ENCODE data around the gene CTAG1A.
"Not testable (repeated sequence)": the region's sequence is repeated elsewhere in the genome, so short reads cannot be mapped to it uniquely, and the experiment has no call there.

The CTAG1A gene

GRCh38 chrX:154575076-154575475 is 9.9 kb upstream of the CTAG1A start:
- DNase-seq, result not testable (repeated sequence)

DNA sequence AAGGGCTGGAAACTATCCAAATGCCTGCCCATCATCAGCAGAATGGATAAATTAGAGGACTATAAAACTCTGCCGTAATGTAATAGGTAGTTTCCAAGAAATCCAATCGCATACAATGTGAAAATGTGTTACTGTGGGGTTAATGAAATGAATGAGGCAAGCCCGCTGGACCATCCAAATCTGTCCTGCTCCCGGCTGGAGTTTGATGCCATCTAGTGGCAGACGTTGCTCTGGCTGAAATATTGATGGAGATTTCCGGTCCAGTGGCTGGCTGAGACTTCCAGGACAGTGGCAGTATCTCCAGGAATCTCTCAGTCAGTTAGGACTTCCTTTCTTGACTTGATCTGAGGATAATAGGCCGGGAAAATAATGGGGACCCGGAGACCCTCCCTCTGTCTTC is 1.9 kb upstream of the CTAG1A start:
- not testable (repeated sequence) for DNase-seq

- not testable (repeated sequence) for DNase-seq
These were observed 5.5 kb downstream of the CTAG1A start for GRCh38 chrX:154590415-154590814.

GRCh38 chrX:154592505-154592904 is 7.6 kb downstream of the CTAG1A start:
- DNase-seq, result no peak

DNA sequence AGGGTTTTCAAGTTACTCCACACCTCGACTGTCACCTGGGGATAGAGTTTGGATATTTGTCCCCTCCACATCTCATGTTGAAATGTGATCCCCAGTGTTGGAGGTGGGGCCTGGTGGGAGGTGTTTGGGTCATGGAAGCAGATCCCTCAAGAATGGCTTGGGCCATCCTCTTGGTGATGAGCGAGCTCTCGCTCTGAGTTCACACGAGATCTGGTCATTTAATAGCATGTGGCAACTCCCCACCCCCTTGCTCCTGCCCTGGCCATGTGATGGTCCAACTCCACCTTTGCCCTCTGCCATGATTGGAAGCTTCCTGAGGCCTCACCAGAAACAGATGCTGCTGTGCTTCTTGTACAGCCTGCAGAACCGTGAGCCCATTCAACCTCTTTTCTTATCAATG is 8.3 kb downstream of the CTAG1A start:
- no peak for DNase-seq

GRCh38 chrX:154594491-154594890 is 9.6 kb downstream of the CTAG1A start:
- no peak for DNase-seq

DNA sequence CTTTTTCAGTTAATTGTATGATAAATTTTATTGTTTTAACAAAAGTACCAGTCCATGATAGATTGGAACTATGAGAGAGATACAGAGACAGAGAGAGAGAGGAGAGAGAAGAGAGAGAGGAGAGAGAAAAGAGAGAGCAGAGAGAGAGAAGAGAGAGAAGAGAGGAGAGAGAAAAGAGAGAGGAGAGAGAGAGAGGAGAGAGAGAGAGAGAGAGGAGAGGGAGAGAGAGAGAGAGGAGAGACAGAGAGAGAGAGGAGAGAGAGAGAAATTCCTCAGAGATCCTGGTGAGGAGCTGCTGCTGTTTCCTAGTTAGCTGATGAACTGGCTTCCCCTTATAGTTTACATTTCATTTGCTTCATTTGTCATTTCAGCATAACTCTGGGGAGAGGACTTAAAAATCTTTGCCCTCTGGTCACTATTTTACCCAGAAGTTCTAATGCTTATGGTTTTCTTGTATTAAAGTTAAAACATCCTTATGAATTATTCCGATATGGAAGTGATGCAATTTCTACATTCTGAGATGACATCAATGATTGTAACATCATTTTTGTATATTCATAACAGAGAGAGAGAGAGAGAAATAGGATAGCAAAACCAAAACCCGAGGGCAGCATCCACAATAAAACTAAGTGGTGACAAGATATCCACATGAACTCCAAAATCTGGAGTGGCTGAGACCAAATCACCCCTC is 10.8 kb downstream of the CTAG1A start:
- no peak for DNase-seq

GRCh38 chrX:154596290-154596929 is 11.5 kb downstream of the CTAG1A start:
- DNase-seq, result no peak

- DNase-seq, result no peak
These were observed 12.3 kb downstream of the CTAG1A start for GRCh38 chrX:154597221-154597620.

GRCh38 chrX:154598656-154599055 is 13.7 kb downstream of the CTAG1A start:
- no peak for DNase-seq

DNA sequence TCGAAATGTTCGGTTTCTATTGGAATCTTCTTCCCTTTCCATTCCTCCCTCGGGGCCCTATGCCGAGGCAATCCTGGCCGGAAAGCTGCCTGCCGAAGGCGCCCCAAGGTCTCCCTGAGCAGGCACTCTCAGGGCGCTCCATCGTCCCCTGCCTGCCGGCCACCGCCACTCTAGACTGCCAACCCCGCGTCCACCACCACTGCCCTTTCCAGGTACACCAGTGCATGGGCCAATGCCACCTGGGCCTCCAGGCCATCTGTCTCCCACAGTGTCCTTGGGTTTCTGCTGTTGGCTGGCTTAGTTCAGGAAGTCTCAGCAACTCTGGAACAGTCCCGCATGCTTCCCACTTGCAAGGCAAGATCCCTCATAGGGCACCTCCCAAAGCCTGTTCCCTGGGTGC is 14.6 kb downstream of the CTAG1A start:
- no peak for DNase-seq

DNA sequence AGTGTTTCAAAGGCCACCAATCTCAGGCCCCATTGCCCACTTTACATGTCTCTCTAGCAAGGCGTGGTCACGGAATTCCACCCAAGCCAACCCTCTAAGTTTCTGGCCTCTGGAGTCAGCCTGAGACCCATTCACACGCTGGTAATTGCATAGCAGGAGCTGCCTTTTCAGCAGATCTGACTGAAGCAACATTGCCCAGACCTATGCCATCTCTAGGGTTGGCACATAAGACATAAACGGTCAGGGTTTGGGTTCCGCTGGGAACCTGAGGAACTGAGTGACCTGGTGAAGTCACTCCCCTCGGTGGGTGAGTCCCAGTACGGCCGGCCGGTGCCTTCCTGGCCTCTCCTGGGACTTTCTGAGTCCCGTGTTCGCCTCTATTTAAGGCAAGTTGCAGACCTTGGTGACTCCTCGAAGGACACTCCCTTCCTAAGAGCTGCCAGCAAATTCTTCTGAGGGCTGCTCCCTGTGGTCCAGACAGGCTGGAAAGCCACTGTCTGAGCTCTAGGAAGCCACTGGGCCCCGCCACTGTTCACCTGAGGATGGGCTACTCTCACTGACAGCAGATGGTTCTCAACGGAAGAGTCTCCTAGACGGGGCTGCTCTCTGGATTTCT is 15.9 kb downstream of the CTAG1A start:
- no peak for DNase-seq

- no peak for DNase-seq
These were observed 17.3 kb downstream of the CTAG1A start for GRCh38 chrX:154602226-154602625.

DNA sequence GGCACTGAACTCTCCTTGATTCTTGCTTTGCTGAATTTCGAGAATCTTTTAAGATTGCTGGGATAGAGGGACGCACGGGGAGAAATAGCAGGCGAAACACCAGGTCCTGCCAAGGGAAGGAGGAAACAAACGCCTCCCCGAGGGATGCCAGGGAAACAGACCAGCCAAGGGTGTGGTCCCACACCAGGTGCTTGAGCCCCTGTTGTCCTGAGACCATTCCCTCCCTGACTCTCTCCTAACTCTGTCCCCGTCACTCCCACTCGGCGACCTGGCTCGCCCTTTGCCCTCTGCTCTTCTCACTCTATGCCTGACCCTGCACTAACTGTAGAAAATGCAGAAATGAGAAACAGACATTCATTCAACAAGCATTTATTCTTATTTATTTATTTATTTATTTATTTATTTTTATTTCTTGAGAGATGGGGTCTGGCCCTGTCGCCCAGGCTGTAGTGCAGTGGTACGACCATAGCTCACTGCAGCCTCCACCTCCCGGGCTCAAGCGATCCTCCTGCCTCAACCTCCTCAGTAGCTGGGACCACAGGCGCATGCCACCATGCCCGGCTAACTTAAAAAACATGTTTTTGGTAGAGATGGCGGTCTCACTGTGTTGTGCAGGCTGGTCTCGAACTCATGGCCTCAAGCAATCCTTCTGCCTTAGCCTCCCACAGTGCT is 18.0 kb downstream of the CTAG1A start:
- DNase-seq, result no peak

- peak; percentile 54 for DNase-seq
These were observed 18.8 kb downstream of the CTAG1A start for GRCh38 chrX:154603438-154604430.

GRCh38 chrX:154605566-154605965 is 20.6 kb downstream of the CTAG1A start:
- no peak for DNase-seq

DNA sequence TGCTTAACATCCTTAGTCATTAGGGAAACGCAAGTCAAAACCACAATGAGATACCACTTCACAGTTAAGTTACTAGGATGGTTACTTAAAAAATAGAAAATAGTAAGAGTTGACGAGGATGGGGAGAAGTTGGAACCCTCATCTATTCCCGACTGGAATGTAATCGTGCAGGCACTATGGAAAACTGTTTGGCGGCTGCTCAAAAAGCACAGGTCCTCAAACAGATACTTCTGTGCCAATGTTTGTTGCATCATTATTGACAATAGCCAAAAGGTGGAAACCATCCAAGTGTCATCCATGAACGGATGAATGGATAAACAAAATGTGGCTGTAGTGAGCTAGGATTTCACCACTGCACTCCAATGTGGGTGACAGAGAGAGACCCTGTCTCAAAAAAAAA is 22.4 kb downstream of the CTAG1A start:
- DNase-seq, result no peak

DNA sequence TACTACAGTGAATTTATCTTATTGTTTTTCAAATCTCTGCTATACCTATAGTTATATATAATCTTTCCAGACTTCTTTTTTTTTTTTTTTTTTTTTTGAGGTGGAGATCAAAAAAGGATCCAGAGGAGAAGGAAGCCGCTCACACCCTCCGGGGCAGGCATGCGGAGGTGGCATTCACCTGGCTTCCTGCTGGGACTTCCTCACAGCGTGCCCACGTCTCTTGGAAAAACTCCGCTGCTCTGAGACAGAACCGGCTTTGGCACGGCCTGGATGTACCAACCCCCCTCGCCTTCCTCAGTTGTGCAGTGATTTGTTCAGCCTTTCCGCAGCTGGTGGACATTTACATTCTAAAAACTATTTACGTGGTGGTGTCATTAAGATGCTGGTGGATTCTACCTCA is 23.0 kb downstream of the CTAG1A start:
- DNase-seq, result not testable (repeated sequence)

GRCh38 chrX:154608823-154609222 is 23.9 kb downstream of the CTAG1A start:
- not testable (repeated sequence) for DNase-seq

GRCh38 chrX:154611146-154611545 is 26.2 kb downstream of the CTAG1A start:
- not testable (repeated sequence) for DNase-seq

GRCh38 chrX:154613586-154613985 is 28.7 kb downstream of the CTAG1A start:
- not testable (repeated sequence) for DNase-seq

- DNase-seq, result not testable (repeated sequence)
These were observed 34.2 kb downstream of the CTAG1A start, which contains the start of gene CTAG1B for GRCh38 chrX:154619182-154619581. Gene CTAG1B, minus strand, starts transcription at chrX:154619282. Its CDS starts 64 bp downstream, at chrX:154619218.

Measured in right hindlimb (tissue), 1 donor.